ENCODE data around the gene IL37. TPM values are rescaled to one million over a fixed set of nuclear protein-coding genes. Genes with fewer than 3 reads are reported as not detected.

IL37 gene
- total RNA-seq, 2 donors from 2014 or later: not detected

- 93 to 94% methylated on average over 5 of the region's 5 CpGs for WGBS, 2 experiments (ENCODE audit: insufficient coverage in 1 of 2, insufficient read length in 1 of 2)
- no peak for TF ChIP-seq CTCF (conservative IDR thresholded peaks at IDR 0.05)
Measured at GRCh38 chr2:112881217-112881985, 29.6 kb upstream of the IL37 start.

GRCh38 chr2:112883669-112884068, 27.3 kb upstream of the IL37 start:
- Mint-ChIP-seq H3K27me3 (ENCODE audit: insufficient read depth) (no peaks in the 10 kb centered on the region), H3K27ac (no peak overlapping the region), H3K9me3 (no peaks in the 10 kb centered on the region), H3K4me1 (peaks cover 19% of the 10 kb centered on the region), H3K4me3 (no peak overlapping the region), H3K36me3 (ENCODE audit: low read depth) (no peaks in the 10 kb centered on the region)
- no peak for DNase-seq
- Histone ChIP-seq H3K36me3 (ENCODE audit: control insufficient read depth, insufficient read depth, low read length) (no peaks in the 10 kb centered on the region), H3K9ac (ENCODE audit: extremely low read depth, low read length, poor library complexity, severe bottlenecking) (no peak overlapping the region), H3K4me1 (ENCODE audit: control insufficient read depth, insufficient read depth, low read length) (no peaks in the 10 kb centered on the region), H3K27me3 (ENCODE audit: control insufficient read depth, insufficient read depth, low read length, poor library complexity, severe bottlenecking) (no peaks in the 10 kb centered on the region), H3K27ac (ENCODE audit: low read depth, low read length) (no peak overlapping the region), H3K9me3 (ENCODE audit: control insufficient read depth, low read length) (no peaks in the 10 kb centered on the region), H3K4me3 (ENCODE audit: low read length) (no peak overlapping the region)
- 96 to 100% methylated on average over 2 of the region's 2 CpGs for WGBS, 2 experiments (ENCODE audit: insufficient coverage in 1 of 2, insufficient read length in 1 of 2)
- no peak for TF ChIP-seq CTCF (conservative IDR thresholded peaks at IDR 0.05)

More at GRCh38 chr2:112881217-112881985, 29.6 kb upstream of the IL37 start:
- Histone ChIP-seq H3K9me3 (ENCODE audit: control insufficient read depth, low read length) (no peaks in the 10 kb centered on the region), H3K4me1 (ENCODE audit: control insufficient read depth, insufficient read depth, low read length) (no peaks in the 10 kb centered on the region), H3K36me3 (ENCODE audit: control insufficient read depth, insufficient read depth, low read length) (no peaks in the 10 kb centered on the region), H3K27me3 (ENCODE audit: control insufficient read depth, insufficient read depth, low read length, poor library complexity, severe bottlenecking) (no peaks in the 10 kb centered on the region), H3K27ac (ENCODE audit: low read depth, low read length) (no peak overlapping the region), H3K9ac (ENCODE audit: extremely low read depth, low read length, poor library complexity, severe bottlenecking) (no peak overlapping the region), H3K4me3 (ENCODE audit: low read length) (no peak overlapping the region)
- H3K9me3 Mint-ChIP-seq: no peaks in the 10 kb centered on the region
- no peaks in the 10 kb centered on the region for H3K36me3 Mint-ChIP-seq (ENCODE audit: low read depth)
- H3K27ac Mint-ChIP-seq: no peak overlapping the region
- no peak for DNase-seq
- peaks cover 3% of the 10 kb centered on the region for H3K27me3 Mint-ChIP-seq (ENCODE audit: insufficient read depth)
- H3K4me1 Mint-ChIP-seq: peaks cover 19% of the 10 kb centered on the region
- no peak overlapping the region for H3K4me3 Mint-ChIP-seq

- Mint-ChIP-seq H3K27me3 (ENCODE audit: insufficient read depth) (no peaks in the 10 kb centered on the region), H3K36me3 (ENCODE audit: low read depth) (no peaks in the 10 kb centered on the region), H3K9me3 (peaks cover 6% of the 10 kb centered on the region), H3K27ac (no peak overlapping the region), H3K4me1 (peaks cover 15% of the 10 kb centered on the region), H3K4me3 (no peak overlapping the region)
- no peak overlapping the region for H3K9ac ChIP-seq (ENCODE audit: extremely low read depth, low read length, poor library complexity, severe bottlenecking)
- H3K4me1 ChIP-seq (ENCODE audit: control insufficient read depth, insufficient read depth, low read length): no peaks in the 10 kb centered on the region
- H3K27me3 ChIP-seq (ENCODE audit: control insufficient read depth, insufficient read depth, low read length, poor library complexity, severe bottlenecking): no peaks in the 10 kb centered on the region
- H3K36me3 ChIP-seq (ENCODE audit: control insufficient read depth, insufficient read depth, low read length): no peaks in the 10 kb centered on the region
- no peak overlapping the region for H3K4me3 ChIP-seq (ENCODE audit: low read length)
- 50 to 72% methylated on average over 4 to 6 of the region's 6 CpGs for WGBS, 2 experiments (ENCODE audit: insufficient coverage in 1 of 2, insufficient read length in 1 of 2)
- TF ChIP-seq CTCF (conservative IDR thresholded peaks at IDR 0.05): peak; percentile 98
- H3K9me3 ChIP-seq (ENCODE audit: control insufficient read depth, low read length): peaks cover 6% of the 10 kb centered on the region
- no peak overlapping the region for H3K27ac ChIP-seq (ENCODE audit: low read depth, low read length)
- peak; percentile 96 for DNase-seq
Measured at GRCh38 chr2:112884869-112885505, 26.0 kb upstream of the IL37 start.
